ENCODE measurements around the gene SERTAD3.

The SERTAD3 gene

DNA sequence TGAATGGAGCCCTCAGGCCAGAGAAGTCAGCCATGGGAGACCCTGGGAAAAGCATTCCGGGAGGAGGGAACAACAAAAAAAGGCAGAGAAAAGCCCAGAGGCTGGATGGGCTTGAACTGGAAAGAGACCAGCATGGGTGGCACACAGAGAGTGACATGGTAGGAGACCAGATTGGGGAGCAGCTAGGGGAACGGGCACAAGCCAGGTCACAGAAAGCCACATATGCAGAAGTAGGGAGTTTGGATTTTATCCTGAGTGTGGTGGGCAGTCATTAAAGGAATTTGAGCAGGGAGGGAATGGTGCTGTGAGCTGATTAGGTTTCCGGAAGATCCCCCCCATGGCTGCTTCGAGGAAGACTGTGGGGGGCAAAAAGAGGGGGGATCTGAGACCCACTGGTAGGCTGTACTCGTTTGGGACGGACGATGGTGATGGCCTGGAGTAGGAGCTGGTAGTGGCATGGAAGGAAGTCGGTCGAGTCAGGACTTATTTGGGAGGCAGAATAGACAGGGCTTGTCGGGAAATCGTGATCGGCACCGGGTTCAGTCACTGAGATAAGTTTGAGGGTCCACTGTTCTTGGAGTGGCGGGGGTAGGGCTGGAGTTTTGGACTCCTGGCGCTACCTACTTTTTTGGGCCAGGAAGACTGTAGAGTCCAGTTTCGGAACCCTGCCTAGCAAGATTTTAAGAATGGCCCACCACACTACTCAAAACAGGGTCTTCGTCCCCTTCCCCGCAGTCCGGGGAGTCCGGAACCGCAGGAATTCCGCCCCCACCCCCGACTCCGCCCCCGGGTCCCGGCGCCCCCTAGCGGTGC is 19.3 kb downstream of the SERTAD3 start:
- in situ Hi-C loops (cut with HindIII; ENCODE audit: low sequenced_read_pairs): no loop called here
- peak; percentile 24 for DNase-seq (ENCODE audit: low read depth, low spot score)

GRCh38 chr19:40423938-40424337 is 20.2 kb downstream of the SERTAD3 start:
- in situ Hi-C loops (cut with HindIII; ENCODE audit: low sequenced_read_pairs): no loop called here
- DNase-seq (ENCODE audit: low read depth, low spot score): no peak
- TF ChIP-seq, protein P1, sequence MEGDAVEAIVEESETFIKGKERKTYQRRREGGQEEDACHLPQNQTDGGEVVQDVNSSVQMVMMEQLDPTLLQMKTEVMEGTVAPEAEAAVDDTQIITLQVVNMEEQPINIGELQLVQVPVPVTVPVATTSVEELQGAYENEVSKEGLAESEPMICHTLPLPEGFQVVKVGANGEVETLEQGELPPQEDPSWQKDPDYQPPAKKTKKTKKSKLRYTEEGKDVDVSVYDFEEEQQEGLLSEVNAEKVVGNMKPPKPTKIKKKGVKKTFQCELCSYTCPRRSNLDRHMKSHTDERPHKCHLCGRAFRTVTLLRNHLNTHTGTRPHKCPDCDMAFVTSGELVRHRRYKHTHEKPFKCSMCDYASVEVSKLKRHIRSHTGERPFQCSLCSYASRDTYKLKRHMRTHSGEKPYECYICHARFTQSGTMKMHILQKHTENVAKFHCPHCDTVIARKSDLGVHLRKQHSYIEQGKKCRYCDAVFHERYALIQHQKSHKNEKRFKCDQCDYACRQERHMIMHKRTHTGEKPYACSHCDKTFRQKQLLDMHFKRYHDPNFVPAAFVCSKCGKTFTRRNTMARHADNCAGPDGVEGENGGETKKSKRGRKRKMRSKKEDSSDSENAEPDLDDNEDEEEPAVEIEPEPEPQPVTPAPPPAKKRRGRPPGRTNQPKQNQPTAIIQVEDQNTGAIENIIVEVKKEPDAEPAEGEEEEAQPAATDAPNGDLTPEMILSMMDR (IDR thresholded peaks at IDR 0.05; ENCODE audit: low read depth, low read length): no peak
- peak overlapping the region; percentile 71 for H3K4me3 ChIP-seq (ENCODE audit: low read depth, low read length)

More for the DNA sequence above, 19.3 kb downstream of the SERTAD3 start:
- H3K4me3 ChIP-seq (ENCODE audit: low read depth, low read length): peak overlapping the region; percentile 71
- TF ChIP-seq, protein P1 (IDR thresholded peaks at IDR 0.05; ENCODE audit: low read depth, low read length): no peak

GRCh38 chr19:40422748-40423566 is 21.2 kb downstream of the SERTAD3 start:
- TF ChIP-seq, protein P1 (IDR thresholded peaks at IDR 0.05; ENCODE audit: low read depth, low read length): no peak
- DNase-seq (ENCODE audit: low read depth, low spot score): no peak
- in situ Hi-C loops (cut with HindIII; ENCODE audit: low sequenced_read_pairs): no loop called here
- no peak overlapping the region for H3K4me3 ChIP-seq (ENCODE audit: low read depth, low read length)

DNA sequence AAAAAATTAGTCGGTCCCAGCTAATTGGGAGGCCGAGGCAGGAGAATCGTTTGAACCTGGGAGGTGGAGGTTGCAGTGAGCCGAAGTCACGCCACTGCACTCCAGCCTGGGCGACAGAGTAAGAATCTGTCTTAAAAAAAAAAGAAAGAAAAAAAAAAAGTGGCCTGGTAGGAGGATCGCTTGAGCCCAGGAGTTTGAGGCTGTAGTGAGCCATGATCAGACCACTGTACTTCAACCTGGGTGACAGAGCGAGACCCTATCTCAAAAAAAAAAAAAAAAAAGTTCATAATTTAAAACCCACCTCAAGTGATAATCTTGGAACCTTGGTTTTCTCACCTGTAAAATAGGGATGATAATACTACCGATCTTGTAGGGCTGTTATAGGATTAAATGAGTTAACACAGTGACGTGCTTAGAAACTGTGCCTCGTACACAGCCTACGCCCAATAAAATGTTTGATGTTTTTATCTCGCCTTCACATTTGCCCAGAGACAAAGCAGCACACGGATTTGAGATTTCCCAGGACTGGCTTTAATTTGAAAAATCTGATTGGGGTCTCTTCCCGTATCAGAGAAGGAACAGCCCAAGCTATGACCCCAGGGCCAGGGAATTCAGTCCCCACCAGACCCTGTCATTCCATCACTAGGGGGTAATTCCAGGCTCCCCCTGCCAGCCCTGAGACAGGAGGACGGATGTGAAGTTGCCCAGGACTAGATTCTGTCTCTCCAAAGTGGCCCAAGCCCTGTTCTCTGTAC is 22.0 kb downstream of the SERTAD3 start:
- no peak for DNase-seq (ENCODE audit: low read depth, low spot score)
- no peak overlapping the region for H3K4me3 ChIP-seq (ENCODE audit: low read depth, low read length)
- in situ Hi-C loops (cut with HindIII; ENCODE audit: low sequenced_read_pairs): no loop called here
- TF ChIP-seq, protein P1 (IDR thresholded peaks at IDR 0.05; ENCODE audit: low read depth, low read length): no peak

DNA sequence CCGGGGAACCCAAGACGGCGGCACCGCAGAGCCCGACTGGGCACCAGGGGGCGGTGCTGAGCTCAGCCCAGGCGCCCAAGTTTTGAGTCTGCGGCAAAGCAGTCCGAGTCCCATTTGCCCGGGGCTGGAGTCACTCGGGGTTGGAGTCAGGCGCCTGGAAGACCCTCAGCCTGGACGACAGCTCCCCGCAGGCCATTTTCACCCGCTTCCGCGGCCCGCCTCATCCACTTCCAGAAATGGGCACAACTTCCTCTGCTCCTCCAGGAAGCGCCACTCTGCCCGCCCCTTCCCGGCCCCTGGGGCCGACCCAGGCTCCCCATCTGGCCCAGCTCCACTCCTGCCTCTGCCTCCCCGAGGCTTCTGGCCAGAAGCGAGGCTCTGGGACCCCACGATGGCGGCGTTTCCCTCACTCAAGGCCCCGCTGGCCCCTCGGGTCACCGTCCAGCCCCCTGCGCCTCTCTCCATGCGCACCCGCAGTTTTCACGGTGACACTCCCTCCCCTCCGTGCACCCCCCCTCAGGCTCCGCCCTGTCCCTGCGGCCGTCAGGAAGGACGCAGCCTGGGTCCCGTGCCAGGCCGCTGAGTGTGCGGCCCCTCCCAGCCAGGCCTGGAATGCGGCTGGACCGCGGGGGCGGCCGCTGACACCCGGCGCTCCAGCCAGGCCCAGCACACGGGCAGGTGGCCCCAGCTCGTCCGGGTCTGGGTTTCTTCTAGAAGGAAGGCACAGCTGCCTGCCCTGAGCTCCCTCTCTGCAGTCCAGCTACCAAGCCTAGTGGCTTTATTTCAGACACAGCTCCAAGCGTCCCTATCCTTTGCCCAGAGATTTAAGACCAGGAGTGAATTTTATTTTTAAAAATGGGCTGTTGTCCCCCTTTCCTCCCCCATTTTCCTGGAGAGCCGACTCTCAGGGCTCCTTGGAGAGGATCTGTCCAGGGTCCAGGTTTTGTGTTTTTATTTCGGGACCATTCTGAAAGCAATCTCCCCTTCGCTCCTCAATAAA is 23.1 kb downstream of the SERTAD3 start:
- TF ChIP-seq, protein P1 (IDR thresholded peaks at IDR 0.05; ENCODE audit: low read depth, low read length): peak; percentile 99
- peak overlapping the region; percentile 57 for H3K4me3 ChIP-seq (ENCODE audit: low read depth, low read length)
- DNase-seq (ENCODE audit: low read depth, low spot score): peak; percentile 95
- in situ Hi-C loops (cut with HindIII; ENCODE audit: low sequenced_read_pairs): no loop called here

Data from astrocyte of the spinal cord (primary cell).